Spleen (tissue), 11 donors: ENCODE measurements around the gene STXBP5. TPM values are rescaled to one million over a fixed set of nuclear protein-coding genes. Genes with fewer than 3 reads are reported as not detected.
A peak's percentile ranks its signal among the peaks of the same experiment; 100 is the strongest.

ENCODE experiments used
- DNase-seq: peaks from one replicate; pipeline ENCODE4 v3.0.0-alpha.2; 2020
- H3K27ac ChIP-seq, 8 donors: fragments of 200-600 bp; sonication (generic) in 7 of 8; 1 replicate in 4 of 8; 2 replicates in 4 of 8; pipeline versions ENCODE4 v1.5.0 to v1.8.0; 2016 to 2021; ENCODE audit warnings: inconsistent platforms in 4 of 8, mild to moderate bottlenecking in 4 of 8, moderate library complexity in 1 of 8
- H3K27me3 ChIP-seq, 7 donors: fragments of 200-600 bp; sonication (generic) in 6 of 7; replicated peaks in 1 of 7; 1 replicate in 4 of 7; 2 replicates in 3 of 7; pipeline versions ENCODE4 v1.5.0 to v1.8.0; 2016 to 2021; ENCODE audit warnings: inconsistent platforms in 3 of 7, mild to moderate bottlenecking in 1 of 7
- H3K36me3 ChIP-seq, 6 donors: fragments of 200-600 bp; sonication (generic) in 5 of 6; 1 replicate in 4 of 6; 2 replicates in 2 of 6; pipeline versions ENCODE4 v1.5.0 to v1.8.0; 2016 to 2021; ENCODE audit warnings: inconsistent platforms in 2 of 6
- H3K4me1 ChIP-seq, 6 donors: fragments of 200-600 bp; sonication (generic) in 5 of 6; 1 replicate in 3 of 6; 2 replicates in 3 of 6; pipeline versions ENCODE4 v1.5.0 to v1.8.0; 2016 to 2021; ENCODE audit warnings: inconsistent platforms in 3 of 6
- H3K4me3 ChIP-seq, 8 donors: fragments of 200-600 bp; sonication (generic) in 7 of 8; 1 replicate in 4 of 8; 2 replicates in 4 of 8; pipeline versions ENCODE4 v1.5.0 to v1.8.0; 2016 to 2021; ENCODE audit warnings: inconsistent platforms in 4 of 8, mild to moderate bottlenecking in 4 of 8, moderate library complexity in 2 of 8
- H3K9me3 ChIP-seq, 8 donors: fragments of 200-600 bp; sonication (generic) in 7 of 8; 1 replicate in 4 of 8; 2 replicates in 4 of 8; pipeline versions ENCODE4 v1.5.0 to v1.8.0; 2016 to 2021; ENCODE audit warnings: inconsistent platforms in 4 of 8
- POLR2A ChIP-seq, 3 donors: fragments of 450-650 bp; IDR thresholded peaks; one replicate each; pipeline ENCODE4 v1.5.1; 2017; ENCODE audit warnings: antibody characterized with exemption in 3 of 3, mild to moderate bottlenecking in 1 of 3
- POLR2AphosphoS5 ChIP-seq, 3 donors: sonication (generic); formaldehyde crosslinking; IDR thresholded peaks; one replicate each; pipeline ENCODE4 v1.5.1; 2017; ENCODE audit warnings: antibody characterized with exemption in 3 of 3
- WGBS, 5 donors: extraction: QIAGEN DNeasy Blood & Tissue Kit in 3 of 5; methylation state at CpG; one replicate each; pipeline versions ENCODE4 v1.1.5 to v1.1.7; 2013 to 2018; 5-methylcytosine and 5-hydroxymethylcytosine counted together
- intact Hi-C: fragments of 100-400 bp; cut with DNase I; formaldehyde crosslinking; loops from one replicate; pipeline ENCODE4 v1.15.0; 2023; ENCODE audit warnings: low total_unique reads
- polyA plus RNA-seq, 3 donors: library from polyadenylated mRNA; stranded (reverse); fragments of 200-250 nt; gene quantifications; one replicate each; pipeline ENCODE4 v1.2.1, GENCODE V29; 2013
- total RNA-seq, 7 donors: library from RNA; depleted of rRNA in 3 of 7; stranded (reverse); fragments of >200 nt in 3 of 7; fragmentation: NEBNext Ultra II Directional in 4 of 7; extraction: Animal tissue kit (Norgen Biotek cat#: 25700) in 4 of 7; gene quantifications; one replicate each; pipeline versions ENCODE4 v1.1.0 to v1.2.1, GENCODE V29; 2016 to 2021
- TF ChIP-seq, protein P1 (sequence below), 11 experiments: fragments of 200-600 bp in 7 of 11; fragments of 450-650 bp in 4 of 11; sonication (generic) in 4 of 11; IDR thresholded peaks in 8 of 11; conservative IDR thresholded peaks in 3 of 11; 1 replicate in 7 of 11; 2 replicates in 4 of 11; pipeline versions ENCODE4 v1.4.0 to v1.8.0; 2016 to 2021; ENCODE audit warnings: antibody characterized with exemption in 11 of 11, inconsistent platforms in 4 of 11, mild to moderate bottlenecking in 1 of 11
- donor health status: healthy with polysubstance abuse.
- donor health status: DM: no; HTN: no; CAD: no; lungs with moderate emphysema.
- donor health status: DM: no; HTN: no; CAD: no.
- donor health status: Bipolar disorder and iron deficiency.
- donor health status: healthy.
- donor health status: DM: no; HTN: no; CAD: no.
- donor health status: DM: yes; HTN: yes; CAD: no.

STXBP5 gene
- total and polyA plus RNA-seq, 10 donors = 6.5 to 51.1 (median 32.3) TPM

DNA sequence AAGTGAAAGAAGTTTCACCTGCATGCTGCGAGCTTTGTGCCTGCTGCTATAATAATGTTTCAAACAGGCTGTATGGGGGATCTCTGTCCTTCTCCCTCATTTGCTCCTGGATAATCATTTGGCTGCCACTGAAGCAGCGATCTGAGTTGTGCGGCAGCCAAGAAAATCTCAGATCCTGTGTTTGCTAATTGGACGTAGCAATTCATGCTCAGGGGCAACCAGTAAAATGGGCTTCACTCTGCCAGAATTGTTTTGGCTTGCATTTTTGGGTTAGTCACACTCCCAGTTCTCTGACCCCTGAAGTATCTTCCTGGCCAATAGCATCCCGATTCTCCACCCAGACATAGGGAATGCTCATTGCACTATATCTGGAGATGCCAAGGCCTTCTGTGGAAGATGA is 13.7 kb upstream of the STXBP5 start:
- no peaks in the 10 kb centered on the region for H3K9me3 ChIP-seq
- WGBS, 5 donors = 76 to 95% (median 85%) methylated on average over 5 of the region's 5 CpGs
- intact Hi-C loops = no loop called here

DNA sequence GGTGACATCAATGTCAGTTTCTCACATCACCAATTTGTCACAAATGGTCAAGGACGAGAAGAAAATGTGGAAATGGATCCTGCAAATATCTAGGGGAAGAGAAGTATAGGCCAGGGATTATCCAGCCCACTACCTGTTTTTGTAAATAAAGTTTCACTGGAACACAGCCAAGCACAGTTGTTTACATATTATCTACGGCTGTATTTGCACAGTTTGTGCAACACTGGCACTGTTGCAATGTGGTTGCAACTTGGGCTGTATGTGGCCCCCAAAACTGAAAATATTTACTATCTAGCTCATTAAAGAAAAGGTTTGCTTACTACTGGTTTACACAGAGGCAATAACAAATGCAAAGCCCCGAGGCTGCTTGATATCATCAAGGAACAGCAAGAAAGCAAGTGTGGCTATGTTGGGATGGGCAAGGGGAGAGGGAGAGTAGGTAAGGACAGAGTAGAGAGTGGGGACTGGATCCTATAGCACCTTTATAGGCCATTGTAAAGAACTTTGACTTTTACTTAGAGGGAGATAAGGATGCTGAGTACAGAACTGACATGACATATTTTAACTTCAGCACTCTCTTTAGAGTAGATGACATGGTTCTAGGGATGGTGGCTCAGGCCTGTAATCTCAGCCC is 11.8 kb upstream of the STXBP5 start:
- WGBS, 5 donors = 64 to 85% (median 78%) methylated on average over 3 of the region's 3 CpGs
- intact Hi-C loops = no loop called here
- H3K27ac ChIP-seq = peak overlapping the region in 2 of 8 donors; percentile 9 to 93
- TF ChIP-seq, protein P1, sequence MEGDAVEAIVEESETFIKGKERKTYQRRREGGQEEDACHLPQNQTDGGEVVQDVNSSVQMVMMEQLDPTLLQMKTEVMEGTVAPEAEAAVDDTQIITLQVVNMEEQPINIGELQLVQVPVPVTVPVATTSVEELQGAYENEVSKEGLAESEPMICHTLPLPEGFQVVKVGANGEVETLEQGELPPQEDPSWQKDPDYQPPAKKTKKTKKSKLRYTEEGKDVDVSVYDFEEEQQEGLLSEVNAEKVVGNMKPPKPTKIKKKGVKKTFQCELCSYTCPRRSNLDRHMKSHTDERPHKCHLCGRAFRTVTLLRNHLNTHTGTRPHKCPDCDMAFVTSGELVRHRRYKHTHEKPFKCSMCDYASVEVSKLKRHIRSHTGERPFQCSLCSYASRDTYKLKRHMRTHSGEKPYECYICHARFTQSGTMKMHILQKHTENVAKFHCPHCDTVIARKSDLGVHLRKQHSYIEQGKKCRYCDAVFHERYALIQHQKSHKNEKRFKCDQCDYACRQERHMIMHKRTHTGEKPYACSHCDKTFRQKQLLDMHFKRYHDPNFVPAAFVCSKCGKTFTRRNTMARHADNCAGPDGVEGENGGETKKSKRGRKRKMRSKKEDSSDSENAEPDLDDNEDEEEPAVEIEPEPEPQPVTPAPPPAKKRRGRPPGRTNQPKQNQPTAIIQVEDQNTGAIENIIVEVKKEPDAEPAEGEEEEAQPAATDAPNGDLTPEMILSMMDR (IDR thresholded peaks at IDR 0.05 in 8 of 11, conservative IDR thresholded peaks at IDR 0.05 in 3 of 11) = no peak
- no peak for TF ChIP-seq POLR2AphosphoS5 (IDR thresholded peaks at IDR 0.05)
- H3K4me3 ChIP-seq = no peak overlapping the region
- no peaks in the 10 kb centered on the region for H3K27me3 ChIP-seq
- H3K36me3 ChIP-seq = no peaks in the 10 kb centered on the region
- no peaks in the 10 kb centered on the region for H3K9me3 ChIP-seq
- H3K4me1 ChIP-seq = peaks cover 0 to 26% (median 0%) of the 10 kb centered on the region in 6 donors
- DNase-seq = no peak

More for the DNA sequence above, 13.7 kb upstream of the STXBP5 start:
- H3K4me3 ChIP-seq = no peak overlapping the region
- TF ChIP-seq POLR2A (IDR thresholded peaks at IDR 0.05) = no peak
- TF ChIP-seq, protein P1 (IDR thresholded peaks at IDR 0.05 in 8 of 11, conservative IDR thresholded peaks at IDR 0.05 in 3 of 11) = no peak
- TF ChIP-seq POLR2AphosphoS5 (IDR thresholded peaks at IDR 0.05) = no peak
- no peak overlapping the region for H3K27ac ChIP-seq
- H3K27me3 ChIP-seq = no peaks in the 10 kb centered on the region
- no peak for DNase-seq
- no peaks in the 10 kb centered on the region for H3K36me3 ChIP-seq
- H3K4me1 ChIP-seq = peaks cover 0 to 22% (median 0%) of the 10 kb centered on the region in 6 donors

DNA sequence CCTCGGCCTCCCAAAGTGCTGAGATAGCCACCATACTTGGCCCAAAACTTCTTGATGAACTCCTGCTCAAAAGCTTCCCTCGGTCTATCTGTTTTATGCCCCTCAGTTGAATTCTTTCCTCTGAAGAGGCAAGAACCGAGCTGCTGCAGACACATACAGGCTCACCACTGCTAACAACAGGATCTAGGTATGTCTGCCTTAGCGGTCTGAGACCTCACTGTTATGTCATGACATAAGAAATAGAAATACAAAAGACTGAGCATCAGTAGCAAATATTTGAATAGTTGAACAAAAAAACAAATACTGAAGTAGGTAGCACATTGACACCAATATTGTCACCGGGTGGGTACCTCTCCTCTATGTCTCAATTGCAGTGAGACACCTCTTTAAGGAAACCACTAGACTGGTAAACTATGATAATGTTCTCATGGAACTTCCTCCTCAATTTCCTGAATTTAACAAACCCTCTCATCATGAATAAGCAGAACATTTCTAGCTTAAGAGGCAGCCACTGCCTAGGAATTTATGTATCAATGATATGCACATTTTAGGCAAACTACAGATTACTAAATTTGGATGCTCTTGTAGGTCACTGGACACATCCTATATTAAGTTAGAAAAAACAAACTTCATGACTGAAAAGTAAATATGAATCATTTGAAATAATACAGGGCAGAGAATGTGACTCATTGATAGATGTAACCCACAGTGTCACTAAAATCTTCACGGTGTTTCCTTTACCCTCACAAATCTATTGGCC is 9.4 kb upstream of the STXBP5 start:
- intact Hi-C loops = no loop called here
- peak overlapping the region in 1 of 8 donors; percentile 20 for H3K4me3 ChIP-seq
- WGBS, 5 donors = 54 to 72% (median 68%) methylated on average over 6 of the region's 6 CpGs
- no peaks in the 10 kb centered on the region for H3K9me3 ChIP-seq
- peak overlapping the region in 7 of 8 donors; percentile 55 to 93 (median 77) for H3K27ac ChIP-seq
- TF ChIP-seq, protein P1 (IDR thresholded peaks at IDR 0.05 in 8 of 11, conservative IDR thresholded peaks at IDR 0.05 in 3 of 11) = no peak
- no peak for TF ChIP-seq POLR2A (IDR thresholded peaks at IDR 0.05)
- TF ChIP-seq POLR2AphosphoS5 (IDR thresholded peaks at IDR 0.05) = no peak
- H3K27me3 ChIP-seq = no peaks in the 10 kb centered on the region
- H3K4me1 ChIP-seq = peaks cover 0 to 26% (median 0%) of the 10 kb centered on the region in 6 donors
- no peak for DNase-seq
- no peaks in the 10 kb centered on the region for H3K36me3 ChIP-seq

DNA sequence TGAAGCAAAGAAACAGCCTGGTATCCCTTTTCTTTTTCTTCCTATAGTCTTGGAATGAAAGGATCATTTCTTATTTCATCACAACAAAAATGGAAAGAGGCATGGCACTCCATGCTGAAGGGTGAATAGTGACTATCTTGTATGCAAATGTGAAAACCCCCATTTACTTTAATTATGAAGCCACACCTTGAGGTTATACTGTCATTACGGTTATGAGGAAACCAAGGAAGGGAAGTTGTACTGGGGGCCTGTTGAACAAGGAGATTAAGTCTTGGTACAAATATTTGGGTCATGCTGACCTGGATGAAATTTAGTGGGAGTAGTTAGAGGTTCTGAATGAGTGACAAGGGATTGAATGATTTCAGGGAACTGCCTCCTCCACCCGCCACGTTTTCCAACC is 8.7 kb upstream of the STXBP5 start:
- Histone ChIP-seq H3K4me3 (peak overlapping the region in 1 of 8 donors; percentile 20), H3K4me1 (peaks cover 0 to 26% (median 0%) of the 10 kb centered on the region in 6 donors), H3K27me3 (no peaks in the 10 kb centered on the region), H3K9me3 (no peaks in the 10 kb centered on the region), H3K36me3 (no peaks in the 10 kb centered on the region), H3K27ac (peak overlapping the region in 7 of 8 donors; percentile 55 to 93 (median 77))
- WGBS, 5 donors = 61 to 77% (median 68%) methylated on average over 3 of the region's 3 CpGs
- TF ChIP-seq POLR2AphosphoS5 (IDR thresholded peaks at IDR 0.05) (no peak), POLR2A (IDR thresholded peaks at IDR 0.05) (no peak)
- TF ChIP-seq, protein P1 (IDR thresholded peaks at IDR 0.05 in 8 of 11, conservative IDR thresholded peaks at IDR 0.05 in 3 of 11) = no peak
- no peak for DNase-seq
- intact Hi-C loops = no loop called here
